DMS79 treated with DMSO at 0.1 percent for 48 hours (cell line): Measurements from ENCODE around the gene CTAG2.
"Not testable (repeated sequence)": the region's sequence is repeated elsewhere in the genome, so short reads cannot be mapped to it uniquely, and the experiment has no call there.

Experiments
- DNase-seq: peaks from one replicate; lab custom pipeline; 2025; lab: John Stamatoyannopoulos, UW

Gene CTAG2

DNA sequence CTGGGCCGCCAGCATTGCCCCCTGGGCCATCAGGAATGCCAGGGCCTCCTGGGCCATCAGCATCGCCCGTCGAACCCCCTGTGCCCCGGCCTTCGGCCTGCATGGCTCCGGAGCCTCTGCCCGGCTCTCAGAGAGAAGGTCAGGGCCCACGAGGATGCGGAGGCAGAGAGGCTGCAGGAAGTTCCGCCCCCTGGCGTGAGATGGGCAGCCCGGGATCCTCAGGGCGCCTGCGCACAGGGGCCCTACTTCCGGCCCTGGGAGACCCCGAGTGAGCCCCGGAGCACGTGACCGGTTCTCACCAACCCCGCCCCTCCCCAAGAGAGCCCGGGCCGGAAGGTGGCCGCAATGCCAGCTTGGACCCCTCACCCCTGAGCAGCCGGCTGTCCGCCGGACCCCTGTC, at the start of gene CTAG2:
Gene CTAG2, minus strand, starts transcription at position 167 of the 400 bp plus-strand sequence. Its CDS starts 64 bp downstream, at position 103.
- DNase-seq, result not testable (repeated sequence)

DNA sequence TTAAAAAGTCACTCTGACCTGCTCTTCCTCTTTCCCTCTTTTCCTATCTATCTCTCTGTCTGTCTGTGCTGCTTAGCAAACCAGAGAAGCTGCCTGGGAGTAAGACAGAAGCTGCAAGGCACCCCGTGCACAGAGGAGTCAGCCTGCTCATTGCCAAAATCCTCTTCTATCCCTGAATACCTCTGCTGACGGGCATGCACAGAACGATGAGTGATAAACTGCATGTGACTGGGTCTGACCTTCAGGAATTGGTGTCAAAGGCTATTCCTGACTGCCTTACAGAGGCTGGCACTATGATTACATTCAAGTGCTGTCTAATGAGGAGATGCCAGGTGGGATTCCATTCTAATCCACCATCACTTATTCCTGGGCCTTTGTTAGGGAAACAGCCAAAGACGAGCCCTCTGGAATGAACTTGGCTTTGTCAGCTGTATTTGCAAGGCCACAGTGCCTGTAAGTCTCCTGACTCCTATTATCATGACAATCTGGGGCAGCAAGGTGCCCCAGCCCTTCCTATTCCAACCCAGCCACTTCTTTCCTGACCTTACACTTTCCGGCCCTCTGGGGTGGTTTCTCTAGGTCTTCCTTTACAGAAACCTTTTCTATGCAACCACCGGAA, 45.4 kb upstream of the CTAG2 start:
- DNase-seq, result no peak

DNA sequence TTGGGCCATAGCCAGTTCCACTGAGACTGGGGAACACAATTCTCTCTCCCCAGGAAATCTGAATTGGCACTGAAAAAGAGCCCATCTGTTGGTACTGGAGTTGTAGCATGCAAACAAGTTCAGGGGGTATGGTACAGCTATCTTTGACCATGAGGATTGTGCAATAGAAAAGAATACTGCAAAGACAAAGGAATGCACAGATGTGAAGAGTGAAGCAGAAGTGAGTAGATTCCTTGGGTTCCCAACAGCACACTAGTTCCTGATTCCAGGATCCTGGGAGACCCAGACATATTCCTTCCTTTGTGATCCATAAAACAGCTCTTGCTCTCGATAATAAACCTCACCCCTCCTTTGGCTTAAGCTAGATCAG, 43.3 kb upstream of the CTAG2 start:
- DNase-seq, result no peak

DNA sequence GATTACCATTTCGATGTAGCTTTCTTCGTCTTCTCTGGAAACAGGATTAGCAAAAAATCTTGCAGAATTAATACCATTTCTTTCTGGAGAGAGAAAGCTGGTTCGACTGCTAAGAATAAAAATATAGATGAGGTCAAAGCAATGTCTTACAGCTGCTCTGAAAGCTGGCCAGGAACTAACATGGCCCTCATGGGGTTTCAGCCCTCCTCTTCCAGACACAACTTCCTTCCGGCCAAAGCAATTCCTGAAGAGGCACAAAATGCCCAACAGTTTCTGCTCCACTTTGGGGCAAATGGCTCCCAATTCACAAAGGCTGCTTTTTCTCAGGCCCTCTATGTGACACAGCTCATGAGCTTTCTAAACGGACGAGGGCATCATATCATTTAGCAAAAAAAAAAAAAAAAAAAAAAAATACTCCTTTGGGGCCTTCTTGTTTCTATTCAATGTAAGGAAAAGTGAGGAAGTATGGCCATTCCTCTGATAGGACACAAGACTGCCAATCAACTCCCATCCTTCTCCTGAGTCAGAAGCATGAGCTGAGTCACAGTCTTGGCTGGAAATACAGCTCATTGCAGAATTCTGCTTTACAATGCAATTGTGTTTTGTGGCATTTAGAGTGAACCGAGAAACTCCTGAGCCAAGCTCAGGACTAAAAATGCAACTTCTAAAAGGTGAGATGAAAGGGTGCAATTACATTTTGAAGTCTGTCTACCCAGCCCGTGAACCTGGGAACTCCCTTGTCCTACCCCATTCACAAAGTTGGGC, 42.7 kb upstream of the CTAG2 start:
- no peak for DNase-seq

DNA sequence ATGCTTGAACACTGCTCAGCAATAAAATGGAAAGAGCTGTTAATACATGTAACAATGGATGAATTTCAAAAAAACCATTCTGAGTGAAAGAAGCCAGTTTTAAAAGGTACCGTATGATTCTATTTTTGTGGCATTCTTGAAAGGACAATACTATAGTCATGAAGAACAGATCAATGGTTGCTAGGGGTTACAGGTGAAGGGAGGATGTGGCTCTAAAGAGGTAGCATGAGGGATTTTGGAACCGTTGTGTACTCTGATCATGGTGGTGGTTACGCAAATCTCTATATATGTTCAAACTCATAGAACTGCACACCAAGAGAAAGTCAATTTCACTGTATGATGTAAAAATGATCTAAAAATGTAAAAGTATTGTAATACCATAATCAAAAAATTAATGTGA, 40.0 kb upstream of the CTAG2 start:
- DNase-seq, result no peak

DNA sequence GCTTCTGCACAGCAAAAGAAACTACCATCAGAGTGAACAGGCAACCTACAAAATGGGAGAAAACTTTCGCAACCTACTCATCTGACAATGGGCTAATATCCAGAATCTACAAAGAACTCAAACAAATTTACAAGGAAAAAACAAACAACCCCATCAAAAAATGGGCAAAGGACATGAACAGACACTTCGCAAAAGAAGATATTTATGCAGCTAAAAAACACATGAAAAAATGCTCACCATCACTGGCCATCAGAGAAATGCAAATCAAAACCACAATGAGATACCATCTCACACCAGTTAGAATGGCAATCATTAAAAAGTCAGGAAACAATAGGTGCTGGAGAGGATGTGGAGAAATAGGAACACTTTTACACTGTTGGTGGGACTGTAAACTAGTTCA, 37.1 kb upstream of the CTAG2 start:
- DNase-seq, result not testable (repeated sequence)

DNA sequence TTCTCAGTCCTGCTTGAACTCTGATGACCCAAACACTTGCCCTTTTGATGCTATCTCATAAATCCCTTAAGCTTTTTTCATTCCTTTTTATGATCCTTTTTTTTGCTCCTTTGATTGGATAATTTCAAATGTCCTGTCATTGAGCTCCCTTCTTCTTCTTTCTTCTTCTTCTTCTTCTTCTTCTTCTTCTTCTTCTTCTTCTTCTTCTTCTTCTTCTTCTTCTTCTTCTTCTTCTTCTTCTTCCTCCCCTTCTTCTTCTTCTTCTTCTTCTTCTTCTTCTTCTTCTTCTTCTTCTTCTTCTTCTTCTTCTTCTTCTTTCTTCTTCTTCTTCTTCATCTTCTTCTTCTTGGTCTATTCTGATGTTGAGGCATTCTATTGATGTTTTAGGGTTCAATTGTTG, 18.7 kb upstream of the CTAG2 start:
- not testable (repeated sequence) for DNase-seq

DNA sequence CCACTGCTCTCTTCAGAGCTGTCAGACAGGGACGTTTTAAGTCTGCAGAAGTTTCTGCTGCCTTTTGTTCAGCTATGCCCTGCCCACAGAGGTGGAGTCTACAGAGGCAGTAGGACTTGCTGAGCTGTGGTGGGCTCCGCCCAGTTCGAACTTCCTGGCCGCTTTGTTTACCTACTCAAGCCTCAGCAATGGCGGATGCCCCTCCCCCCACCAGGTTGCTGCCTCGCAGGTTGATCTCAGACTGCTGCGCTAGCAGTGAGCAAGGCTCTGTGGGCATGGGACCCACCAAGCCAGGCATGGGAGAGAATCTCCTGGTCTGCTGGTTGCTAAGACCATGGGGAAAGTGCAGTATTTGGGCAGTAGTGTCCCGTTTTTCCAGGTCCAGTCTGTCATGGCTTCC, 17.5 kb upstream of the CTAG2 start:
- not testable (repeated sequence) for DNase-seq

DNA sequence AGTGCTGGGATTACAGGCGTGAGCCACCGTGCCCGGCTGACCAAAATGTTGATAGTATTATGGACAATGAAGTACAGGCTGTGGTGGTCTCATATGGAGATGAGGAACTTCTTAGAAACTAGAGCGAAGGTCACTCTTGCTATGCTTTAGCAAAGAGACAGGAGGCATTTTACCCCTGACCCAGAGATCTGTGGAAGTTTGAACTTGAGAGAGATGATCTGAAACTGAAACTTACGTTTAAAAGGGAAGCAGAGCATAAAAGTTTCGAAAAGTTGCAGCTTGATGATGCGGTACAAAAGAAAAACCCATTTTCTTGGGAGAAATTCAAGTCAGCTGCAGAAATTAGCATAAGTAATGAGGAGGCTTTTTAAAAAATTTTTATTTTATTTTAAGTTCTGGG, 8.5 kb upstream of the CTAG2 start:
- no peak for DNase-seq

DNA sequence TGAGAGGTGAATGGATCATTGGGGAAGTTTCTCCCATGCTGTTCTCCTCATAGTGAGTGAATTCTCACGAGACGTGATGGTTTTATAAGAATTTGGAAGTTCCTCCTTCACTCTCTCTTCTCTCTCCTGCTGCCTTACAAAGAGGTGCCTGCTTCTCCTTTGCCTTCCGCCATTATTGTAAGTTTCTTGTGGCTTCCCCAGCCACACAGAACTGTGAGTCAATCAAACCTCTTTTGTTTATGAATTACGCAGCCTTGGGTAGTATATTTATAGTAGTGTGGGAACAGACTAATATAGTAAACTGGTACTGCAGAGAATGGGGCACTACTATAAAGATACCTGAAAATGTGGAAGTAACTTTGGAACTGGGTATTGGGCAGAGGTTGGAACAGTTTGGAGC, 7.8 kb upstream of the CTAG2 start:
- DNase-seq, result no peak

DNA sequence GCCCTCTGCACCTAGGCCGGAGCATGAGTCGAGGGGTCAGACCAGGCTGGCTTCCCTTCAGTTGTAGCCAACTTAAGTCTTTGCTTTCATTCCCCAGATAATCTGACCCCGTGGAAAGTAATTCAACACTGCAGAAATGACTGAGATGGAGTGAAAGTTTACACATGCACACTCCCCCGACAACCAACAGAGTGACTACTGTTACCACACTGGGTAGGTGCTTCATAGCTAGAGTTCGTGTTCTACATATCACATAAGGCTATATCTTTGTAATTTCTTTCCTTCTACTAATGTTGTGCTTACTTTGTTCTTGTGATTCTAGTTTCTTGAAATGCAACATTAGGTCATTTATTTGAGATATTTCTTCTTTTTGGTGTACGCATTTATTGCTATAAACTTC, 7.2 kb upstream of the CTAG2 start:
- no peak for DNase-seq

DNA sequence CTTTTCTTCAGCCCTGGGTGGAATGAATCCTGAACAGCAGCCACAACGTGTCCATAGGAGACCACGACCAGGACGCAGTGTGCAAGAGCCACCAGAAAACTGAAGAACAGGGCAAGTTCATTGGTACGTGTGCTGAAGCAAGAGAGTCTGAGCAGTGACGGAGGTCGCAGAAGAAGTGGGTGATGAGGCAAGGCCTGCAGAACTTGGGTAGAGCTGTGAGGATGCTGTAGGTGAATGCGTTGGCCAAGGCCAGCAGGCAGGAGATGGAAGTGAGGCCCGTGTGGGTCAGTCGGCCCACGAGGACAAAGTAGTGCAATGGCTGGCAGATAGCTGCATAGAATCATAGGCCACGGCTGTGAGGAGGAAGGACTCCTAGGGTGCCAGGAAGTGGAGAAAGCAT, 5.6 kb upstream of the CTAG2 start:
- DNase-seq, result no peak

DNA sequence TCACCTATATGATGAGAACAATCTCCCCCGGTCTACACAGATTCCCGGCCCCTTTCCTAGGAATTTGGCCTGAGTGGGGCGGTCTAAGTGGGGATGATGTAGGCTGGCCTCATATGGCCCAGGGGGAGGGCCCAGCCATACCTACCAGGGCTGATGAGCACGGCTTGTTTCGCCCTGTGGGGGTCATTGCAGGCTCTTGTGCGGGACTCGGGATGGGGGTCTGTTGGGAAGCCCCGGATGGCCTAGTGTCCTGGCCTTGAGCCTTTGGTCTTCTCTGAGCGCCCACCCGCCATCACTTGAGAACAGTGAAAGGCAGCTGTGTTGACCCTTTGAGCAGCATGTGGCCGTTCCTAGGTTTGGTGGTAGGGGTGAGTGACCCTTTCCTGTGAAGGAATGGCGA, 4.8 kb upstream of the CTAG2 start:
- no peak for DNase-seq

DNA sequence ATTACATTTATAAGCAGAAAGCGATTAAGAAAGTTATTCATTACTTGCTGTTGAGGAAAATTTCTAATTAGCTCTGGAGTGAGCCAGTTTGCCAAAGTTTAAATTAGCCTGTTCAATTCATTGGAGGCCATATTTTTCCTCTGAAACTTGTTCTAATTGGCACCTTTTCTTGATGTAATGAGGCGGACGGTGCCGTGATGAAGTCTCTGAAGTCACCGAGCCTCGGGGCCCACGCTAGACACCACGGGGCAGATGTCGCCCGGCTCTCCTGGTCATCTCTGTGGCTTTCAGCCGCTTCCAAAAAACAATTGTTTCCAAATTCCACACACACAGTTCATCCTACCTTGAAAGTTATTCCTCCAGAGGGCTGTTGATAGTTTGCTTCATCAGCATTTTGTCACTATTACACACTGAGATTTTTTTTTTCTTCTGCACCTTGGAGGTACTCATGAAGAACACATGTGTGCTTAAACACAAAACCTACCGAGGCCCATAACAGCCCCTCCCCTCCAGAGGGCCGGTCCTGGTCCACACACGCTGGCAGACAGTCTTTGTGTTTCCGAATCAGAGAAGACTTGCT, 3.9 kb upstream of the CTAG2 start:
- no peak for DNase-seq

DNA sequence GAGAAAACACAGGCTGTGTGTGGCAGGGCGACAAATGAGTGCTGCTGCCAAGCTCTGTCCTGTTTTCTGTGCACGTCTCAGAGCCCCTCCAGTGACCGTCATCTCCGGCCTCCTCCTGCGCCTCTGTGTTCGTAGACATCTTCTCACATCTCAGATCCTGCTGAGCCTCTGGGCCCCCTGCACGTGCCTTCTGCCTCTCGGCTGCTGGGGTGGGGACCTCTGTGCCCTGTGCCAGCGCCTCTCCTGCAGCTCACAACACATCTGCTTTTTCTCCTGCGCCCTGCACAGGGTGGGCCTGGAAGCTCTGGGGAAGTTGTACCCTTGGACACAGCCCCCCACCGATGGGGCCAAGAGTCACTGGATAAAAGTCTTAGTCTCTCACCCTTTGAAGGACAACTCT, 2.4 kb upstream of the CTAG2 start:
- no peak for DNase-seq

DNA sequence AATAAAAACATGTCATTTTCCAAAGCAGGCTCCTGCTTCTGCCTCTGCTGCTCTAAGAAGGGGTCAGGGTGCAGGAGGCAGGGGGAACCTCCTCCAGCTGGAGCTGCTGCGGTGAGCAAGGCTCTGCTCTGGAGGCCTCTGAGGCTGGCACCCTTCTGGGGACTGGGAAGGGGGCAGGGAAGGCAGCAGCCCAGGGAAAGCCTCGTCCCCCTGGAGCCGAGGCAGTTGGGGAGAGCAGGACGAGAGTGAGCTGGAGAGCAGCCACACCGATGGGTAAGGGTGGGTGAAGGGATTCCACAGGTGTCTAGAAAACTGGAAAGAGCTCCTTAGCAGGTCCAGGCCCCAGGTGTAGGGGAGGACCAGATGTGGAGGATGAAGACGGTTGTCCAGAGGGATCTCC, 2.0 kb upstream of the CTAG2 start:
- no peak for DNase-seq

DNA sequence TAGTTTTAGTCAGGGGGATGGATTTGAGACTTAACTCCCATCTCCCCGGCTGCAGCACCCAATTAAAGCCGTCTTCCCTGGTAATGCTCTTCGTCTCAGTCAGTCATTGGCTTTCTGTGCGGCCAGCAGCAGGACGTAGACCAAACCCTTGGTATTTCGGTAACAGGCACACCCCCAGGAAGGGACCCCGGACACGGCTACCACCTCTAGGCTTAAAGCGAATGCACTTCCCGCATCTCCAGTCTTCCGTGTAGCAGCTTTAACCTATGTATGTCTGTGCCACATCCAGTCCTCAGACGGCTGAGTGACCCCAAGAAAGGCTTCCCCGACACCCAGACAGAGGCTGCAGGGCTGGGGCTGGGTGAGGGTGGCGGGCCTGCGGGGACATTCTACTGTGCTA, 1.5 kb upstream of the CTAG2 start:
- no peak for DNase-seq

DNA sequence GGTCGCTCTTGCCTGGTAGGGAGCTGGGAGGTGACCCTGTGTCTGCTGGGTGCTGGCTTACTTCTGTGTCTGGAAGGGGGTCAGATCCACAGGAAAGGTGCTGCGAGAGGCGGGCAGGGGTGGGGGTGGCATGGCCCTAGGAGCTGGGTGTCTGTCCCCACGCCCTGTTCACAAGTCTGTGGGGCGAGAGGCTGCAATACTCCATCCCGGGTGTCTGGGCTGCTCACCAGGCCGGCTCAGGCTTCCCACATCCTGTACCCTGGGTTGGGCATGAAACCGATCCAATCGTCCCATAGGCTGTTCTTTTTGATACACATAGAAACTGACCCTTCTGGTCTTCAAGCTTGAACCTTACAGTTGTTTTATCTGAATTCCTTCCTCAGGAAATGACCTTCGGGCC, 993 bp upstream of the CTAG2 start:
- no peak for DNase-seq

DNA sequence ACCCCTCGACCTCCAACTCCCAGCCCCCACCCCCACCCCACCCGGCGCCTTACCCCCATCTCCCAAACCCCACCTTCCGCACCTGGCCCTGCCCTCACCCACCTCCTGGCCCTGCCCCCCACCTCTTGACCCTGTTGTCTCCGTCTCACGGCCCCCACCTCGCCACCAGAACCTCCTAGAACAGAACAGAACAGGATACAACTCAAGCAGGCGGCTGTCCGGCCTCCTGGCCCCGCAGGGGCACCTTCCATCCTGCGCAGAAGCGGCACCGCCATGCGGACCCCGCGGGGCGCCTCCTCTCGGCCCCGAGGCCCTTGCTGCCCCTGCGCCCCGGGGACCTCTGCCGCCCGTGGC, 354 bp downstream of the CTAG2 start:
- DNase-seq, result no peak

DNA sequence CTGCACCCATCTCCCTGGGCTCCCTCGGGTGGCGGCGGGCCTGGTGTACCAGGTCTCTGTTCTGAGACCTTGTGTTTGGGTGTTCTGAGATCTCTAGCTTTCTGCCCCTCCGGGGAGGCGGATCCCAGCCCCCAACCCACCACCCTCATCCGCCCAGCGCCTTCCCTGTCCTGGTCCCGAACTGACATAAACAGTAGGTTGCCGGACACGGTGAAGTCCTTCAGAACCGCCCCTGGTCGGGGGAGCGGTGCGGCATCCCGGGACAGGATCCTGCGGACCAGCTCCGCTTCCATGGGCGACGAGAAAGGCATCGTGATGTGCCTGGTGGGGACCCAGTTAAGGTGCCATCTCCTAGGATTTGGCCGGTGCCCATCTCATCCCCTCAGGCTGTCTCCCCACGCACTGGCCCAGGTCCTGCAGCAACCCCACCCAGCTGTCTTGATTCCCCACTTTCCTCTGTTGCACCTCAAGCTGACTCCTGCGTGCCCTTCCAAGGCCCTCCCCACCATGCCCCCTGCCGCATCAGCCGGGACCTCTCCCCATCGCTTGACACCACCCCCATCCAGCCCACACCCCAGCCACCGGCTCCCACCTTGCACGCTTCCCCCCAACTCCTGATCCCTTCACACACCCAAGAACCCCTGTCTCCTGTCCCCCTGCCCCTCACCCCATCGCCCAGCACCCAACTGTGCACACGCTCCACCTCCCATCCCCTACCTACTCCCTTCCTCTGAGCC, 900 bp downstream of the CTAG2 start:
- no peak for DNase-seq

DNA sequence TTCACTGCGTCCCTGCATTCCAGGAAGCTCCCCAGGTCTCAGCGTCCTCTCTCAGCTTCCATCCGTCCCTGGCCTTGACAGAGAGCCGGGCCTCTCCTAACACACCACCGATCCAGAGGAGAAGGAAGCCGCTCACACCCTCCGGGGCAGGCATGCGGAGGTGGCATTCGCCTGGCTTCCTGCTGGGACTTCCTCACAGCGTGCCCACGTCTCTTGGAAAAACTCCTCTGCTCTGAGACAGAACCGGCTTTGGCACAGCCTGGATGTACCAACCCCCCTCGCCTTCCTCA, 3.2 kb downstream of the CTAG2 start:
- DNase-seq, result no peak

DNA sequence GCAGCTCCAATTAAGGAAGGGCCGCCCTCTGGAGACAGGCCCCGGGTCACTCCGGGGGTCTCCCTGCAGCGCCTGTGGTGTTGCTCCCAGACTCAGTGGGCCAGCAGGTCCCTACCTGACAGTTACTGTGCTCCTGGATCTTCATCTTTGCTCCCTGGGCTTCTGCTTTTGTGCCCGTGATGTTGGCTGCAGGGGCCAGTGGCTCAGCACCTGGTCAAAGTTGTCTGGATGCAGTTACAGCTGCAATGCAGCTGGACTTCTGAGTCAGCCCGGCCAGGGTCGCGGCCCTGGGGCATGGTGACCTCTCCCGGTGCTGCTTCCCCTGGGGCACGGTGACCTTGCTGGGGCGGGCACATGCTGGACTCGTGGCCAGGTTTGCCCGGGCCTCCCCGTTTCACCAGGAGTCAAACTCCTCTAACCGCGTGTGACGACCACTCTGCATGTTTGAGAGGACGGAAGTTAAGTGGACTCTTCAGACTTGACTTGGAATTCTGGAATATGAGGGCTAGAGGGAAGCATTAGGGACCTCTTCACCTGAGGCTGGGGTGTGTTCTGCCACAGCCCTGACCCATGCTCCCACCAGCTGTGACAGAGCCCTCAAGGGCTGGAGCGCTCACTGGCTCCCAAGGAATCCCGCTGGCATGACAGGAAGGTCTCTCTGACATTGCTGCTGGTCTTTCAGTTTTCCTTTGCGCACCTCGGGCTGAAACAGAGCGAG, 3.7 kb downstream of the CTAG2 start:
- no peak for DNase-seq

DNA sequence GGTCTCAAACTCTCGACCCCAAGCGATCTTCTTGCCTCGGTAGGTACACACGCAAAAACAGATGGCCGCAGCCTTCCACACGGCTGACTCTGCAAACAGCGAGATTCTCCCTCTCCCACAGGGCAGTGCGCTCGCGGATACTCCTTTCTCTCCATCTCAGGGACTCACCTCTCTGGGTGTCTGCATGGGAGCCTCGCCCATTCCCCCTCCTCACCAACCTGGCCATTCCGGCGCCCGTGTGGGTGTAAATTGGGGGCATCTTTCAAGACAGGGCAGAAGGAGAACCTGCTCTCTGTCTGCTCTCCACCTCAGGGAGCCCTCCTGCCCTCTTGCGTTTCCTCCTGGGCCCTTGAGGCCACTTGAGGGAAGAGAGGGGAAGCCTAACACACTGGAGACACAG, 4.4 kb downstream of the CTAG2 start:
- peak; percentile 2 for DNase-seq
